GM12865 (cell line): ENCODE measurements around the gene SPHK2.

ENCODE experiments used
- DNase-seq: peaks from one replicate; pipeline ENCODE4 v3.0.0; 2010; ENCODE audit warnings: low read depth
- H3K4me3 ChIP-seq: 2 replicates; pipeline ENCODE4 v1.5.1; 2011; ENCODE audit warnings: mild to moderate bottlenecking, low read depth, low read length, control low read depth
- CTCF ChIP-seq: IDR thresholded peaks from 2 replicates; pipeline ENCODE4 v1.5.1; 2011; ENCODE audit warnings: low read length, control low read depth, low read depth, inconsistent platforms; ENCODE audit not compliant: insufficient read depth; ENCODE audit errors: missing control alignments

The SPHK2 gene

GRCh38 chr19:48661711-48662090 is 42.4 kb downstream of the SPHK2 start:
- no peak for DNase-seq
- no peak overlapping the region for H3K4me3 ChIP-seq
- TF ChIP-seq CTCF, result no peak

- DNase-seq, result no peak
- no peak overlapping the region for H3K4me3 ChIP-seq
- no peak for TF ChIP-seq CTCF
Measured at GRCh38 chr19:48663667-48664066, 44.4 kb downstream of the SPHK2 start.

GRCh38 chr19:48664476-48664875 is 45.2 kb downstream of the SPHK2 start:
- DNase-seq, result no peak
- TF ChIP-seq CTCF, result no peak

GRCh38 chr19:48665786-48666185 is 46.5 kb downstream of the SPHK2 start:
- TF ChIP-seq CTCF, result no peak
- no peak for DNase-seq
- H3K4me3 ChIP-seq, result no peak overlapping the region

More at GRCh38 chr19:48664476-48664875, 45.2 kb downstream of the SPHK2 start:
- no peak overlapping the region for H3K4me3 ChIP-seq

- no peak overlapping the region for H3K4me3 ChIP-seq
- no peak for TF ChIP-seq CTCF
- DNase-seq, result no peak
Measured at GRCh38 chr19:48668332-48668731, 49.0 kb downstream of the SPHK2 start.

GRCh38 chr19:48668761-48669160 is 49.5 kb downstream of the SPHK2 start:
- H3K4me3 ChIP-seq, result no peak overlapping the region
- TF ChIP-seq CTCF, result no peak
- no peak for DNase-seq

- no peak overlapping the region for H3K4me3 ChIP-seq
- DNase-seq, result no peak
- no peak for TF ChIP-seq CTCF
Measured at GRCh38 chr19:48669903-48670668, 50.8 kb downstream of the SPHK2 start.
